ENCODE results near the gene EPN3.

EPN3 gene

GRCh38 chr17:50593321-50593720 lies 60.8 kb downstream of the EPN3 start:
- no peak for DNase-seq

Data from activated CD4-positive, alpha-beta T cell treated with anti-CD3 and anti-CD28 coated beads for 4 hours (primary cell).